IMR-90 (cell line): ENCODE measurements around the gene INCA1. TPM values are rescaled to one million over a fixed set of nuclear protein-coding genes. Genes with fewer than 3 reads are reported as not detected.

ENCODE experiments used
- ATAC-seq: fragments of 200-7000 bp; cut with Tn5 transposase; 2 replicates; pipeline ENCODE4 v1.9.1; 2020; ENCODE audit warnings: low read depth, mild to moderate bottlenecking, moderate library complexity
- BruUV-seq: library from RNA; stranded (reverse); fragments of 400-500 nt; replicated peaks from 2 replicates; lab custom pipeline; 2021; lab: Mats Ljungman, UMichigan
- CTCF ChIA-PET: fragments of 300-600 bp; formaldehyde crosslinking; extraction: SDS; loops from one replicate; lab custom pipeline; 2021; ENCODE audit warnings: antibody characterized with exemption; lab: Yijun Ruan, JAX
- POLR2A ChIA-PET: fragments of 300-600 bp; sonication (Branson Sonifier 250); formaldehyde crosslinking; loops from one replicate; lab custom pipeline; 2022; ENCODE audit warnings: antibody characterized with exemption; ENCODE audit not compliant: unreplicated experiment; lab: Charles Lee
- DNase-seq: peaks from one replicate; pipeline ENCODE4 v3.0.0; 2013
- H2AFZ ChIP-seq: replicated peaks from 2 replicates; pipeline ENCODE3; 2013; ENCODE audit warnings: low read length, mild to moderate bottlenecking; ENCODE audit not compliant: poor library complexity
- H2AK5ac ChIP-seq: 2 replicates; pipeline ENCODE4 v1.6.1; 2013; ENCODE audit warnings: low read depth, low read length, inconsistent platforms
- H2AK9ac ChIP-seq: replicated peaks from 2 replicates; pipeline ENCODE3; 2013; ENCODE audit warnings: mild to moderate bottlenecking, low read depth, low read length, moderate library complexity; ENCODE audit not compliant: poor library complexity
- H2BK120ac ChIP-seq: 2 replicates; pipeline ENCODE4 v1.6.1; 2013; ENCODE audit warnings: low read depth, low read length, inconsistent platforms
- H2BK15ac ChIP-seq: 3 replicates; pipeline ENCODE4 v1.6.1; 2013; ENCODE audit warnings: low read depth, low read length, inconsistent platforms
- H2BK20ac ChIP-seq: 2 replicates; pipeline ENCODE4 v1.6.1; 2013; ENCODE audit warnings: low read depth, mild to moderate bottlenecking, inconsistent platforms, low read length, moderate library complexity
- H2BK5ac ChIP-seq: 2 replicates; pipeline ENCODE4 v1.6.1; 2013; ENCODE audit warnings: mild to moderate bottlenecking, low read depth, low read length, inconsistent platforms; ENCODE audit not compliant: poor library complexity, severe bottlenecking
- H3K14ac ChIP-seq: replicated peaks from 2 replicates; pipeline ENCODE4 v1.6.1; 2013; ENCODE audit warnings: low read depth, low read length, inconsistent platforms
- H3K18ac ChIP-seq: 2 replicates; pipeline ENCODE4 v1.6.1; 2013; ENCODE audit warnings: low read depth, low read length, control low read depth
- H3K23ac ChIP-seq: 2 replicates; pipeline ENCODE4 v1.6.1; 2013; ENCODE audit warnings: low read depth, low read length, inconsistent platforms
- H3K27ac ChIP-seq: 2 replicates; pipeline ENCODE4 v1.5.1; 2013; ENCODE audit warnings: mild to moderate bottlenecking, control low read depth, low read length; ENCODE audit not compliant: insufficient read depth
- H3K27me3 ChIP-seq: 2 replicates; pipeline ENCODE4 v1.6.1; 2013; ENCODE audit warnings: low read length; ENCODE audit not compliant: control insufficient read depth, insufficient read depth
- H3K36me3 ChIP-seq: 2 replicates; pipeline ENCODE4 v1.6.1; 2013; ENCODE audit warnings: low read length, mixed read lengths; ENCODE audit not compliant: control insufficient read depth, insufficient read depth
- H3K4ac ChIP-seq: 2 replicates; pipeline ENCODE4 v1.6.1; 2013; ENCODE audit warnings: low read depth, low read length, inconsistent platforms
- H3K4me1 ChIP-seq: 2 replicates; pipeline ENCODE4 v1.6.1; 2013; ENCODE audit warnings: low read length, mixed read lengths; ENCODE audit not compliant: control insufficient read depth, insufficient read depth
- H3K4me2 ChIP-seq: 2 replicates; pipeline ENCODE4 v1.6.1; 2013; ENCODE audit warnings: low read depth, mild to moderate bottlenecking, control low read depth, low read length, moderate library complexity
- H3K4me3 ChIP-seq: 2 replicates; pipeline ENCODE4 v1.5.1; 2013; ENCODE audit warnings: low read depth, mild to moderate bottlenecking, control low read depth, low read length, moderate library complexity; ENCODE audit not compliant: insufficient read depth
- H3K56ac ChIP-seq: 2 replicates; pipeline ENCODE4 v1.6.1; 2013; ENCODE audit warnings: low read length, inconsistent platforms; ENCODE audit not compliant: insufficient read depth; ENCODE audit errors: extremely low read depth
- H3K79me1 ChIP-seq, 2 experiments: 2 replicates each; pipeline ENCODE4 v1.6.1; 2013; ENCODE audit warnings: low read length in 2 of 2, inconsistent platforms in 1 of 2, low read depth in 1 of 2
- H3K9ac ChIP-seq: 2 replicates; pipeline ENCODE4 v1.6.1; 2013; ENCODE audit warnings: low read depth, low read length, control low read depth
- H3K9me1 ChIP-seq: 2 replicates; pipeline ENCODE4 v1.6.1; 2013; ENCODE audit warnings: low read length, inconsistent platforms; ENCODE audit not compliant: insufficient read depth
- H3K9me3 ChIP-seq: 2 replicates; pipeline ENCODE4 v1.6.1; 2013; ENCODE audit warnings: low read length; ENCODE audit not compliant: control insufficient read depth, insufficient read depth
- H4K20me1 ChIP-seq: 2 replicates; pipeline ENCODE4 v1.6.1; 2013; ENCODE audit warnings: low read length, inconsistent platforms; ENCODE audit not compliant: insufficient read depth
- H4K5ac ChIP-seq: 2 replicates; pipeline ENCODE4 v1.6.1; 2013; ENCODE audit warnings: mild to moderate bottlenecking, low read depth, low read length, control low read depth
- H4K8ac ChIP-seq, 2 experiments: 2 replicates each; pipeline ENCODE4 v1.6.1; 2013; ENCODE audit warnings: low read depth in 2 of 2, low read length in 2 of 2, control low read depth in 1 of 2, inconsistent platforms in 1 of 2
- H4K91ac ChIP-seq: 2 replicates; pipeline ENCODE4 v1.6.1; 2013; ENCODE audit warnings: low read depth, low read length, inconsistent platforms; ENCODE audit not compliant: insufficient read depth
- BHLHE40 ChIP-seq: fragments of 150-350 bp; IDR thresholded peaks from 2 replicates; pipeline ENCODE4 v1.6.1; 2016; ENCODE audit warnings: mild to moderate bottlenecking, low read depth, low read length
- CEBPB ChIP-seq: IDR thresholded peaks from 2 replicates; pipeline ENCODE4 v1.6.1; 2012; ENCODE audit warnings: low read depth, low read length, improper control_type of control experiment
- CHD1 ChIP-seq: IDR thresholded peaks from 2 replicates; pipeline ENCODE4 v1.6.1; 2012; ENCODE audit warnings: low read depth, low read length, improper control_type of control experiment
- CTCF ChIP-seq: conservative IDR thresholded peaks from 2 replicates; pipeline ENCODE4 v1.5.1; 2012; ENCODE audit warnings: mild to moderate bottlenecking, low read depth, low read length, improper control_type of control experiment
- ELK1 ChIP-seq: fragments of 150-350 bp; IDR thresholded peaks from 2 replicates; pipeline ENCODE4 v1.6.1; 2016; ENCODE audit warnings: low read depth, mild to moderate bottlenecking, low read length, moderate library complexity, borderline replicate concordance
- FOS ChIP-seq: fragments of 150-350 bp; IDR thresholded peaks from 2 replicates; pipeline ENCODE4 v1.6.1; 2016; ENCODE audit warnings: low read depth, low read length
- MAFK ChIP-seq: IDR thresholded peaks from 2 replicates; pipeline ENCODE4 v1.6.1; 2012; ENCODE audit warnings: low read depth, low read length, improper control_type of control experiment
- MXI1 ChIP-seq: IDR thresholded peaks from 2 replicates; pipeline ENCODE4 v1.6.1; 2012; ENCODE audit warnings: low read depth, mild to moderate bottlenecking, low read length, moderate library complexity, borderline replicate concordance
- NFE2L2 ChIP-seq: fragments of 150-350 bp; IDR thresholded peaks from 2 replicates; pipeline ENCODE4 v1.6.1; 2016; ENCODE audit warnings: low read depth, mild to moderate bottlenecking, low read length
- POLR2A ChIP-seq: IDR thresholded peaks from 2 replicates; pipeline ENCODE4 v1.6.1; 2012; ENCODE audit warnings: mild to moderate bottlenecking, low read depth, low read length
- RAD21 ChIP-seq: IDR thresholded peaks from 2 replicates; pipeline ENCODE4 v1.6.1; 2012; ENCODE audit warnings: low read length, improper control_type of control experiment
- RCOR1 ChIP-seq: IDR thresholded peaks from 2 replicates; pipeline ENCODE4 v1.6.1; 2012; ENCODE audit warnings: mild to moderate bottlenecking, low read length, improper control_type of control experiment; ENCODE audit not compliant: insufficient replicate concordance
- RFX5 ChIP-seq: IDR thresholded peaks from 2 replicates; pipeline ENCODE4 v1.8.0; 2012; ENCODE audit warnings: low read depth, mild to moderate bottlenecking, low read length, moderate library complexity
- SMC3 ChIP-seq: fragments of 150-350 bp; IDR thresholded peaks from 2 replicates; pipeline ENCODE4 v1.6.1; 2016; ENCODE audit warnings: low read depth, mild to moderate bottlenecking, antibody characterized with exemption, low read length, moderate library complexity
- USF2 ChIP-seq: fragments of 150-350 bp; IDR thresholded peaks from 2 replicates; pipeline ENCODE4 v1.6.1; 2017; ENCODE audit warnings: mild to moderate bottlenecking, antibody characterized with exemption, low read length, low read depth
- WGBS, 2 experiments: methylation state at CpG; one replicate each; pipeline versions ENCODE4 v1.1.5 to v1.1.7; 2013; ENCODE audit warnings: missing lambda C conversion rate in 2 of 2; ENCODE audit not compliant: insufficient read length in 1 of 2; ENCODE audit errors: extremely low coverage in 2 of 2; 5-methylcytosine and 5-hydroxymethylcytosine counted together
- dilution Hi-C: fragments of 300-500 bp; cut with HindIII; formaldehyde crosslinking; loops from one replicate; pipeline ENCODE4 v1.14.3; 2018; ENCODE audit warnings: low sequenced_read_pairs; ENCODE audit not compliant: unreplicated experiment
- in situ Hi-C: fragments of 300-500 bp; cut with MboI; formaldehyde crosslinking; loops from 3 replicates; pipeline ENCODE4 v1.14.3; 2019; ENCODE audit warnings: low sequenced_read_pairs, inconsistent platforms, mixed read lengths
- intact Hi-C: fragments of 100-400 bp; cut with micrococcal nuclease; formaldehyde crosslinking; loops from 2 replicates; pipeline ENCODE4 v1.10.0; 2022
- polyA plus RNA-seq, 3 experiments: library from polyadenylated mRNA; depleted of rRNA; stranded (reverse); fragments of >200 nt; gene quantifications; 2 replicates each; pipeline ENCODE4 v1.2.3, GENCODE V29; 2012; ENCODE audit warnings: low replicate concordance in 1 of 3
- total RNA-seq: library from RNA; depleted of rRNA; stranded (reverse); fragments of >200 nt; gene quantifications from 2 replicates; pipeline ENCODE4 v1.2.3, GENCODE V29; 2012

Gene INCA1
- total and polyA plus RNA-seq, 2 of the 4 experiments (the other 2 are of a cell fraction), result 0.18 to 0.51 TPM

GRCh38 chr17:5020502-5021023 is 23.2 kb upstream of the INCA1 start:
- H3K9me1 ChIP-seq, result peaks cover 4% of the 10 kb centered on the region; the same call in 1 of the 2 replicates
- H2BK15ac ChIP-seq, result no peak overlapping the region
- ATAC-seq, result no peak
- CTCF ChIA-PET, result no interaction called here
- no peak overlapping the region for H3K27ac ChIP-seq
- H4K20me1 ChIP-seq, result peaks cover 5% of the 10 kb centered on the region; the same call in 1 of the 2 replicates
- in situ Hi-C loops, result no loop called here
- no peak overlapping the region for H3K4me3 ChIP-seq
- TF ChIP-seq SMC3 (no peak), CTCF (no peak), RCOR1 (no peak), RAD21 (no peak), ELK1 (no peak), RFX5 (no peak), CEBPB (no peak), NFE2L2 (no peak), FOS (no peak), POLR2A (no peak), MAFK (no peak), CHD1 (no peak), USF2 (no peak), BHLHE40 (no peak), MXI1 (no peak)
- no peak overlapping the region for H3K23ac ChIP-seq
- no TSS peak for BruUV-seq
- H4K91ac ChIP-seq, result no peak overlapping the region
- WGBS, 2 experiments, result 100% methylated on average over 4 of the region's 20 CpGs; no CpG with 5 or more reads in 1 of the 2 experiments
- H2BK5ac ChIP-seq, result no peak overlapping the region
- dilution Hi-C loops, result no loop called here
- DNase-seq, result no peak
- H3K4me1 ChIP-seq, result no peaks in the 10 kb centered on the region
- H3K14ac ChIP-seq, result no peak overlapping the region
- no peak overlapping the region for H3K18ac ChIP-seq
- H3K4ac ChIP-seq, result no peak overlapping the region
- no peaks in the 10 kb centered on the region for H3K27me3 ChIP-seq
- no peak overlapping the region for H2AK5ac ChIP-seq
- no peak overlapping the region for H3K9ac ChIP-seq
- H3K56ac ChIP-seq, result no peak overlapping the region
- H3K4me2 ChIP-seq, result no peak overlapping the region
- intact Hi-C loops, result no loop called here
- no peaks in the 10 kb centered on the region for H3K9me3 ChIP-seq
- H2AFZ ChIP-seq, result peak overlapping the region; percentile 51
- peaks cover 59% of the 10 kb centered on the region for H3K36me3 ChIP-seq
- no peak overlapping the region for H4K5ac ChIP-seq
- no peak overlapping the region for H2BK120ac ChIP-seq
- POLR2A ChIA-PET, result interaction anchor here (1.2 kb wide), 1 partner anchor 10 kb away, joined by 3 read pairs; no protein-coding TSS in a partner anchor
- no peak overlapping the region for H2BK20ac ChIP-seq
- H2AK9ac ChIP-seq, result peak overlapping the region; percentile 24
- H4K8ac ChIP-seq, result no peak overlapping the region
- H3K79me1 ChIP-seq, result peaks cover 0 to 3% of the 10 kb centered on the region in 2 experiments; a peak in 1 of 4 replicates
